Central memory CD8-positive, alpha-beta T cell (primary cell): ENCODE data around the gene MCTP1.
A peak's percentile ranks its signal among the peaks of the same experiment; 100 is the strongest.

Experiments
- ATAC-seq: fragments of 150-1000 bp; cut with Tn5 transposase; replicated peaks from 2 replicates; pipeline ENCODE4 v1.10.0; 2022; ENCODE audit warnings: mild to moderate bottlenecking, moderate FRiP score, moderate number of reproducible peaks; ENCODE audit not compliant: poor library complexity, severe bottlenecking; ENCODE audit errors: extremely low read depth
- DNase-seq, 2 donors: peaks; one replicate each; pipeline ENCODE4 v3.0.0; 2021; ENCODE audit warnings: low spot score in 2 of 2
- H3K27ac Mint-ChIP-seq: one replicate; pipeline ENCODE4 v1.8.0; 2022; ENCODE audit warnings: low read depth, mild to moderate bottlenecking, moderate library complexity, mixed read lengths
- H3K27me3 Mint-ChIP-seq: one replicate; pipeline ENCODE4 v1.8.0; 2022; ENCODE audit warnings: mixed read lengths
- H3K36me3 Mint-ChIP-seq: one replicate; pipeline ENCODE4 v1.8.0; 2022; ENCODE audit warnings: mild to moderate bottlenecking, moderate library complexity, mixed read lengths; ENCODE audit not compliant: insufficient read depth
- H3K4me1 Mint-ChIP-seq: one replicate; pipeline ENCODE4 v1.8.0; 2022; ENCODE audit warnings: mixed read lengths
- H3K4me3 Mint-ChIP-seq: one replicate; pipeline ENCODE4 v1.8.0; 2022; ENCODE audit warnings: mild to moderate bottlenecking, moderate library complexity, mixed read lengths
- H3K9me3 Mint-ChIP-seq: one replicate; pipeline ENCODE4 v1.8.0; 2022; ENCODE audit warnings: mixed read lengths

MCTP1 gene

DNA sequence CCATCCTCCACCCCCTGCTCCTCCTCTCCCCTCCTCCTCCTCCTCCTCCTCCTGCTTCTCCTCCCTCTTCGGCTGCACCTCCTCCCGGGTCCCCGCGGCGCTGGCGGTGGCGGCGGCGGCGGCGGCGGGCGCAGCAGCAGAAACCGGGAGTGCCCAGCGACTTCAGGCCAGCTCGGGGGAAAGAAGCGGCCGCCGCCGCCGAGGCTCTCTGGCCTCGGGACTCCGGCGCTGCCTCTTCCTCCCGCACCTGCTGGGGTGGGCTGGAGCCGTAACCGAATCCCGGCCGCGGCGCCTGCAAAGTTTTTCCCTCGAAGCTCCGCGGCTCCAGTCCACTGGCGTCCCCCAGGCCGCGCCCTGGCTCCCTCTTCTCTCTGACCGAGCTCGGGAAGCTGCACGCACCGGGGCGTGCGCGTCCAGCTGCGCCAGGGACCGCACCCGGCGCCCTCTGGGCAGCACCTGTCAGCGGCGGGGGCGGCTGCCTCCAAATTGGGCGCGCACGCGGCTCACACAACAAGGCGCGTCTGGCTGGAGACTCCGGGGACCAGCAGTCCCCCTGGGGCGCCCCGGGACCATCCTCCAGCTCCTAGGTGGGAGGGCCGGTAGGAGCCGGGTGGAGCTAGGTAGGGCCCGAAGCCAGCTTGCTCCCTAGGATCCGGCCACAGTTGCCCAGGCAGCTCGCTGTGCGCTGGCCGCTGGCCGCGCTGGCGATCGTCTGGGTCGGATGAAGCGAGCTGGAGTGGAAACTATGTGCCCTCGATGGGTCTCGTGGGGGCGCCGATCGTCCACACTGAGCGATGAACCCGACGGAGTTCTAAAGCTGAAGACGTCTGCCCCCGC is at the start of gene MCTP1:
Gene MCTP1 (minus strand): TSS at position 523 of the 837 bp plus-strand sequence.
- H3K4me3 Mint-ChIP-seq, result peak within 1 kb of the TSS; percentile 63
- no peak within 1 kb of the TSS for H3K27ac Mint-ChIP-seq
- DNase-seq (no peak), ATAC-seq (no peak)
- no peaks in the 10 kb centered on the region for H3K36me3 Mint-ChIP-seq
- H3K27me3 Mint-ChIP-seq, result peaks cover 81% of the 10 kb centered on the region
- no peaks in the 10 kb centered on the region for H3K9me3 Mint-ChIP-seq
- H3K4me1 Mint-ChIP-seq, result peaks cover 5% of the 10 kb centered on the region

DNA sequence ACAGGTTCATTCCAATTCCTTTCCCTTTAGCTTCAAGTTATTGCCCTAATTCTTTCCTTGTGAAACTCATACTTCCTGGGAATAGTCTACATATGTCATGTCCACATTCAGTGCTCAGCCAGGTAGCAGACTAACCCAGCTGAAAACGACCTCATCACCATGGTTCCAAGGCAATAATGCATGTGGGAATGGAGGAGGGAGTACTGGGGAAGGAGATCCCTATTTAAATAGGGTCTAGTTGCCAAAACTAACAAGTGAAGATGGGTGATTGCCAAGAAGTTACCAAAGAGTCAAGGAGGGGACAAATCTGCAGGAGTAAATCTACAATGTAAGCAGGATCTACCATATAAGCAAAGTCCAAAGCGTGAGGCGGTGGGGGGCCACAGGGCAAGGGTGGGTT is 47.3 kb upstream of the MCTP1 start:
- no peak for ATAC-seq
- no peak overlapping the region for H3K27ac Mint-ChIP-seq
- H3K4me1 Mint-ChIP-seq, result no peaks in the 10 kb centered on the region
- H3K27me3 Mint-ChIP-seq, result peaks cover 24% of the 10 kb centered on the region
- no peak for DNase-seq
- H3K4me3 Mint-ChIP-seq, result no peak overlapping the region
- H3K9me3 Mint-ChIP-seq, result peaks cover 12% of the 10 kb centered on the region
- no peaks in the 10 kb centered on the region for H3K36me3 Mint-ChIP-seq

- Mint-ChIP-seq H3K36me3 (no peaks in the 10 kb centered on the region), H3K27ac (no peak overlapping the region), H3K9me3 (peaks cover 12% of the 10 kb centered on the region), H3K4me1 (no peaks in the 10 kb centered on the region), H3K4me3 (no peak overlapping the region), H3K27me3 (peaks cover 24% of the 10 kb centered on the region)
- no peak for ATAC-seq
- DNase-seq, result no peak
These were observed 46.5 kb upstream of the MCTP1 start for GRCh38 chr5:95331358-95331757.

DNA sequence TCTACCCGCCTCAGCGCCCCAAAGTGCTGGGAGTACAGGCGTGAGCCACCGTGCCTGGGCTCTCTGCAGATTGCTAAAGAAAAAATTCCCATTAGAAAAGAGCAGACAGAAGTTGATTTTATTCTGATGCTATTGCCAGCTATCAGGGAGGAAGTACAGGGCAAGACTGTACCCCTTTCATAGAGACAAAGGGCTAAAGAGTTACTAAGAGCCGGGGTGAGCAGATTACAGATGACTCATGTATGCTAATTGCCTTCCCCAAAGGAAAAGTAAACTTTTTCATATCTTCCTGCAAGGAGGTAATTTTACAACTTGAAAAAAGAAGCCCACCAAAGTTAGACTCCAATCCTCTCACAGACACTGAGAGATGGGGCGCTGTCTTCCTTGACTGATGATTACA is 42.3 kb upstream of the MCTP1 start:
- no peaks in the 10 kb centered on the region for H3K36me3 Mint-ChIP-seq
- H3K4me3 Mint-ChIP-seq, result no peak overlapping the region
- no peak overlapping the region for H3K27ac Mint-ChIP-seq
- no peaks in the 10 kb centered on the region for H3K4me1 Mint-ChIP-seq
- no peak for DNase-seq
- no peak for ATAC-seq
- H3K9me3 Mint-ChIP-seq, result peaks cover 4% of the 10 kb centered on the region
- H3K27me3 Mint-ChIP-seq, result peaks cover 7% of the 10 kb centered on the region

GRCh38 chr5:95317687-95318086 is 32.8 kb upstream of the MCTP1 start:
- Mint-ChIP-seq H3K27me3 (peaks cover 12% of the 10 kb centered on the region), H3K4me1 (no peaks in the 10 kb centered on the region), H3K9me3 (peaks cover 5% of the 10 kb centered on the region), H3K27ac (no peak overlapping the region), H3K36me3 (no peaks in the 10 kb centered on the region), H3K4me3 (no peak overlapping the region)
- ATAC-seq (no peak), DNase-seq (no peak)

GRCh38 chr5:95317085-95317484 is 32.2 kb upstream of the MCTP1 start:
- no peaks in the 10 kb centered on the region for H3K36me3 Mint-ChIP-seq
- H3K27ac Mint-ChIP-seq, result no peak overlapping the region
- no peak for ATAC-seq
- no peak overlapping the region for H3K4me3 Mint-ChIP-seq
- H3K4me1 Mint-ChIP-seq, result no peaks in the 10 kb centered on the region
- H3K9me3 Mint-ChIP-seq, result peaks cover 5% of the 10 kb centered on the region
- H3K27me3 Mint-ChIP-seq, result peaks cover 12% of the 10 kb centered on the region
- no peak for DNase-seq

DNA sequence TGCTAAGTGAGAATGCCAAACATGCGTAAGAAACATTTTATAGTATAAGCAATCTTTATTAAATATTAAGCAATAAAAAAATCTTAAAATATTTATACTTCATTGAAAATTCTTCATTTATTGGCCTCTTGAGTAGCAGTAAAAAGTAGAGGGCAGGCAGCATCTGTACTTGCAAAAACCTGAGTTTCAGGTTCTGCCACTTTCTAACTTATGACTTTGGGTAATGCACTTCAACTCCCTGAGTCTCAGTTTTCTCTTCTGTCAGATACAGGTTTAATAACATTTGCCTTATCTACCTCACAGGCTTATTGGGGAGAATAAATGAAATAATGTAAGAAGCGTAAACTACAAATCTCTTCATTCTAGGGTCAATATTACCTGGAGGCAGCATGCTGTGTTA is 19.8 kb upstream of the MCTP1 start:
- H3K27ac Mint-ChIP-seq, result no peak overlapping the region
- no peaks in the 10 kb centered on the region for H3K4me1 Mint-ChIP-seq
- ATAC-seq (no peak), DNase-seq (no peak)
- H3K27me3 Mint-ChIP-seq, result peaks cover 18% of the 10 kb centered on the region
- no peaks in the 10 kb centered on the region for H3K36me3 Mint-ChIP-seq
- peaks cover 12% of the 10 kb centered on the region for H3K9me3 Mint-ChIP-seq
- H3K4me3 Mint-ChIP-seq, result no peak overlapping the region

- no peak overlapping the region for H3K4me3 Mint-ChIP-seq
- H3K27me3 Mint-ChIP-seq, result peaks cover 32% of the 10 kb centered on the region
- H3K36me3 Mint-ChIP-seq, result no peaks in the 10 kb centered on the region
- no peak for ATAC-seq
- no peaks in the 10 kb centered on the region for H3K4me1 Mint-ChIP-seq
- no peak for DNase-seq
- H3K9me3 Mint-ChIP-seq, result peaks cover 5% of the 10 kb centered on the region
- no peak overlapping the region for H3K27ac Mint-ChIP-seq
These were observed 13.8 kb upstream of the MCTP1 start for GRCh38 chr5:95298651-95299050.

GRCh38 chr5:95296291-95296690 is 11.4 kb upstream of the MCTP1 start:
- ATAC-seq, result no peak
- H3K9me3 Mint-ChIP-seq, result peaks cover 5% of the 10 kb centered on the region
- peaks cover 48% of the 10 kb centered on the region for H3K27me3 Mint-ChIP-seq
- no peak overlapping the region for H3K4me3 Mint-ChIP-seq
- no peaks in the 10 kb centered on the region for H3K4me1 Mint-ChIP-seq
- no peak overlapping the region for H3K27ac Mint-ChIP-seq
- no peaks in the 10 kb centered on the region for H3K36me3 Mint-ChIP-seq
- no peak for DNase-seq

DNA sequence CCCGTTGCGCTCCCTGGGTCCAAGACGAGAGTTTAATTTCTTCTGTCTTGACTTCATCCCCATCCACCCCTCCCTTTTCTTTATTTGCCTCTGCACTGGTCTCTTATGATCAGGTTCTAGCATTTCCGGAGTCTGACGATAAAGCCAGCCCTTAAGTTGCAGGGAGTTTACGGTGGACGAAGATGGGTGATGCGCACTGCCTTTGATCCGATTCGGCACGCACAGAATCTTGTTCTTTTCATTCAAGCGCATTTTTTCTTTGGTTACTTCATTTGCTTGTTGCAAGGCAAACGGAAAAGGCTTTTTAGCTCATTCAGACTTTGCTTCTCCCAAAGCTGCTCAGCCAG is 488 bp upstream of the MCTP1 start:
- H3K4me1 Mint-ChIP-seq, result peaks cover 5% of the 10 kb centered on the region

DNA sequence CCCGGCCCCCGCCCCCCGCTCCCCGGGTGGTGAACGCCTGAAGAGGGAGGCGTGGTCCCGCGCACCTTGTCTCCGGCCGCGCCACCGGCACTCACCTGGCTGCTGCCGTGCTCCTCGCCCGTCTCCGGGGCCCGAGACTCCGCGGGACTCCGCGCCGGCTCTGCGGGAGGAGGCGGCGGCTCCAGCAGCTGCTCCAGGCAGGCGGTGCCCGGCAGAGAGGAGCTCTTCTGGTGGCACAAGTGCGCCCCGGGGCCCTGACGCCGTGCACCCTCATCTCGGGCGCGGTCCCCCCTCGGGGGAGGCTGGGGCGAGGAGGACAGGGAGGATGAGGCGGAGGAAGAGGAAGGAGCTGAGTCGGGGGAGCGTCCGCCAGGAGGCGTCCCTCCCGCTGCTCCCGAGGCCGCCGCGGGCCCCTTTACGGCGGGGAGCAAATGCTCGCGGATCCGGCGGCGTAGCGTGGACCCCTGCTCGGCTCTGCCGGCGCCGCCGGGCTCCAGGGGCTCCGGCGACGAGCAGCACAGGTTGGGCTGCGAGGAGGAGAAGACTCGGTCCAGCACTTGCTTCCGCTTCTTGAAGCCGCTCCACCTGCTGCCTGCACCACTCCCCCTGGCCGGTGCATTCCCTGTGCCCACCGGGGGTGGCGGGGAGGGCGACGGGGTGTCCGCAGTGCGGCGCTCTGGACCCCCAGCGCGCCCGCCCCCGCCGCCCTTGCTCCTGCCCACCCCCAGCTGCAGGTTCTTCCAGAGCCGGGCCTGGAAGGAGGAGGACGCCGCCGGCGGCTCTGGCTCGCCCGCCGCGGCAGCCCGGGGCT is 928 bp downstream of the MCTP1 start:
- no peak overlapping the region for H3K27ac Mint-ChIP-seq
- no peaks in the 10 kb centered on the region for H3K9me3 Mint-ChIP-seq
- peaks cover 5% of the 10 kb centered on the region for H3K4me1 Mint-ChIP-seq
- DNase-seq (no peak), ATAC-seq (peak; percentile 48)
- H3K36me3 Mint-ChIP-seq, result no peaks in the 10 kb centered on the region
- H3K27me3 Mint-ChIP-seq, result peaks cover 80% of the 10 kb centered on the region
- H3K4me3 Mint-ChIP-seq, result peak overlapping the region; percentile 46

More for the DNA sequence above, 488 bp upstream of the MCTP1 start:
- Mint-ChIP-seq H3K27ac (no peak overlapping the region), H3K9me3 (no peaks in the 10 kb centered on the region), H3K4me3 (peak overlapping the region; percentile 63), H3K27me3 (peaks cover 83% of the 10 kb centered on the region), H3K36me3 (no peaks in the 10 kb centered on the region)
- no peak for ATAC-seq
- DNase-seq, result no peak

GRCh38 chr5:95283022-95283615 is 1.8 kb downstream of the MCTP1 start:
- ATAC-seq (no peak), DNase-seq (no peak)
- Mint-ChIP-seq H3K27ac (no peak overlapping the region), H3K9me3 (no peaks in the 10 kb centered on the region), H3K36me3 (no peaks in the 10 kb centered on the region), H3K4me1 (peaks cover 5% of the 10 kb centered on the region), H3K27me3 (peaks cover 72% of the 10 kb centered on the region), H3K4me3 (peak overlapping the region; percentile 46)
